DMS153 (cell line): Measurements from ENCODE around the gene ZKSCAN7.
"Not testable (repeated sequence)": the region's sequence is repeated elsewhere in the genome, so short reads cannot be mapped to it uniquely, and the experiment has no call there.

Source experiments
- DNase-seq: peaks from one replicate; lab custom pipeline; 2025; lab: John Stamatoyannopoulos, UW

The ZKSCAN7 gene

DNA sequence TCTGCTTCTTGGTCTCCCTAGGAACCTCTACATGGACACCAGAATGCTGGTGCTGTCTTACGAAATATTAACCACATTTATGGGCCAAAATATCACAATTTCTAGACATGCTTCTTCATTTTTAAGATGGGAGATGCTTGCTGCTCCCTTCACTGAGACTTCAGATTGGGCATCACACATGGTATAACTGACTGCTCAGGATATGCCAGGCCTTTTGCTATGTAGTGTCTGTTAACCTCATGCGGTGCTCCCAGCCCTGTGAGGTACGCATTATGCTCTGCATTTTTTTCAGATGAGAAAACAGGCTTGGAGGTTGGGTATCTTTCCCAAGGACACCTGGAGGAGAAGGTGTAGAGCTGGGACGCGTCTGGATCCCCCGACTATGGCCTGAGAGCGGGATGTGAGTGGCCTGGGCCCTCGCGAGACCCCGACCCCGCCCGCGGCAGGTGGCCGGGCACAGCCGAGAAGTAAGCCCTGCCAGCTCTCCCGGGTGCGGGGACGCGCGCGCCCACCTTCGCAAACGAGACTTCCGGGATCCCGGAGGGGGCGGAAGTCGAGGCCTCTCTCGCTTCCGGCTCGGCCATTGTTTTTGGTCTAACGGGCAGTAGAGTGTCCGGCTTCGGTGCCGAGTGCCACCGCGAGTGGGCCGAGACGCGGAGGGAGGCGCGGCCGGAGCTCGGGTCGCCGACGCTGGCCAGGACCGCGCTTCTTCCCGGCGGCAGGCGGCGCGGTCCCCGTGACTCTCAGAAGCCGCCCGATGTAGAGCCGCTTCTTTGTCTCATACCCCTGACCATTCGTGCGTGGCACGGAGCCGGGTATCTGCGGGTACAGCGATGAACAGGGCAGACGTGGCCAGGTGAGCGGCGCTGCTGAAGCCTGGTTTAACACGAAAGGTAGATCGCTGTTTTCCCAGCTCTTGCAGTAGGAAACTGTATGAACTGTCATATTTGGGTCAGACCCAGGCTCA is at the start of gene ZKSCAN7:
Gene ZKSCAN7, plus strand, starts transcription at position 568 of the 967 bp plus-strand sequence. CDS start 1,855 bp downstream, outside the sequence.
- peak; percentile 4 for DNase-seq

DNA sequence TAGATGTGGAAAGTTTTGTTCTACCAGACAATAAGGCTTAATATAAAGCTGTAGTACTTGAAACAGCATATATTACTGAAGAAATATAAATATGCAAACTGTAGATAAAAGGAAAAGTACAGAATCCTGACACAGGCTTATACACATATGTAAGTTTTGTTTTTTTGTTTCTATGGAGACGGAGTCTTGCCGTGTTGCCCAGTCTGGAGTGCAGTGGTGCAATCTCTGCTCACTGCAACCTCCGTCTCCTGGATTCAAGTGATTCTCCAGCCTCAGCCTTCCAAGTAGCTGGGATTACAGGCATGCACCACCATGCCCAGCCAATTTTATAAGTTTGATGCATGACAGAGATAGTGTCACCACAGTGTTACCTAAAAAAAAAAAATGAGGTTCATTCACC is 48.4 kb upstream of the ZKSCAN7 start:
- DNase-seq = no peak

DNA sequence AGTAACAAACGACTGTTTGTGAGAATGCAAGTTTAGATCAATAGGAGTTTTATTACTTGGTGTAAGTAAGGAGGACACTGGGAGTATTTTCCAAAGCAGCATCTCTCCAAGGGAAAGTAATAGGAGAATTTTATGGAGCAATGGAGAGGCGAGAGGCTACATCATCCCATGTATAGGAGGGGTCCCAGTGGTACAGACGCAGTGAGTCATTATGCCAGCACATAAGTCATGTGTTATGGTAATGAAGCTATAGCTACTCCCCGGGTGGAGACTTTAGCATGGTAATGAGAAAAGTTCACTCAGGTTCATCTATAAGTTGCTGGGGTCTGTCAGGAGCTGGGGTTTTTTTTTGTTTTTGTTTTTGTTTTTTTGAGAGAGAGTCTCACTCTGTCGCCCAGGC is 48.0 kb upstream of the ZKSCAN7 start:
- no peak for DNase-seq

DNA sequence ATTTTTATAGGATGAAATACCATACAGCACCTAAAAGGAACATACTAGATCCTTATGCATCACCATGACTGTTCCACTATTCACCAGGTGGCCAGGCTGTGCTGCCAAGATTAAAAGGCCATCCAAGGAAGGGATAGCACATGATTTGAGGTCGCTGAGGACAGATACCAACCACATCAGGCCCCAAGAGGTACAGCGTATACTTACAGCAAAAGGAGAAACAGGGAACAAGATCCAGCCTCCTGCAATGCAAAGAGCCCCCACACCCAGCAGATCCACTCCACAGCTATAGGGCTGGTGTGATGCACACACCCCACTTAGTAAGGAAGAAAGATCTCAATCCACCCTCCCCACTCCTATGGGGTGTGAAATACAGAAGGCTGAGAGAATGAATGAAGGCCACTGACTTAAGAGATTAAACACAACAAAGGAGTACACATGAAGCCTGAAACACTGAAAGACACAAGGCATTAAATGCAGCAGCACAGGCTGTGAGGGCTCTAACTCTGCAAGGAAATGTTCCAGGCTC is 45.5 kb upstream of the ZKSCAN7 start:
- DNase-seq = no peak

DNA sequence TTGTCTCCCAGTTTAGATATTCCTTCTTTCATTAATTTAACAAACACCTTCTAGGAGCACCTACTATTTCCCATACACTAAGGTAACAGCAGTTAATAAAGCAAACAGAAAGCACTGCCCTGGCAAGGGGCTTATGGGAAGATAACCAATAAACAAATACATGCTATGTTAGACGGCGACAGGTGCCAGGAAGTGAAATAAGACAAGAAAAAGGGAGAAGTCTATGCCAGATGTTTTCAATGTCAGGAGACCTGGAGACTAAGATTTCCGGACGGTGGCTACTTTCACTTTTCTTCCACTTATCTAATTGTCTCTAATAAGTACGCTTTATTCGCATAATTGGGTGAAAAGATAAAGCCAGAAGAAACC is 45.0 kb upstream of the ZKSCAN7 start:
- no peak for DNase-seq

DNA sequence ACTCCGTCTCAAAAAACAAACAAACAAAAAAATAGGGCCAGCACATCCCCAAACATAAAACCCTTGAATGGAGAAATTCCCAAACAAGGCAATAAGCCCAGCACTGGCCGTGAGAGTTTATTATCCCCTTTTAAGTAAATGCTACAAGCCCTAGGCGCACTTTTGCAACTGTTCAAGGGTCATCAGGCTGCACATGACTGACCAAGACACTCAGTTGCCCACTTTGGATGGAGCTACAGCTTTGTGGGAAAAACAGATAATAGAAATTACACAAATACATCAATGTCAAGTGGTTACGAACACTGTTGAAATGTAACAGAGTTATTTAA is 43.8 kb upstream of the ZKSCAN7 start:
- no peak for DNase-seq

DNA sequence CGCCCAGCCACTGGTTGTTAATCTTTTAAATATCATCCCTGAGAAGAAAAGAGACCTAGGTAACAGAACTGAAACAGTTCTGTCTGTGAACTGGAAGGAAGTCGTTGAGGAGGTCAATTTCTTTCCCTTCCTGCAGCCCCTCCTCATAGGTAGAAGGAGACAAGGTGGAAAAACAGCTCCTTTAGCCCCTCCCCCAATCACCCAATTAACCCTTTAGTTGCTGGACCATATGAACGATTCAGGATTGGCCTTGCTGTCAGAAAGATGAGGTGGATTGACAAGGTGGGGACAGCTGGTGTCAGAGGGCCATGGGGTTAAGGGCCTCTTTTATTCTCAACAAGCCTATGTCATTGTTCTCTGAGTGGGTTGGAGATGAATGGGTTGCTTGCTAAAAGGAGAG is 41.5 kb upstream of the ZKSCAN7 start:
- DNase-seq = no peak

DNA sequence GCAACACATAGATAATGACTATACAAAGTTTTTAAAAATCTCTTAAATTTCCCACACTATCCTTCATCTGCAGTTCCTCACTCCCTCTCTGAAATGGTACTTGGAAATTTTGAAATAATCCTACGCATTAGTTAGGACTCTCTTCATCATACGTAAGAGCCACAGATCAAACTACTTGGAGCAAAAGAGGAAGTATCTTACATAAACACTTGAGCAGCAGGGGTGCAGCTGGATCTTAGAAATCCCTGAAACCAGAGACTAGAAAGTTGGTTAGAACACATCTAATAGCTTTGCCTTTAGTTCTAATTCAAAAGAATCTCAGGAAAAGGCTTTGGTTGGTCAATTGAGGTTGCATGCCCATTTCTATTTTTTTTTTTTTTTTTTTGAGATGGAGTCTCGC is 38.8 kb upstream of the ZKSCAN7 start:
- DNase-seq = no peak

DNA sequence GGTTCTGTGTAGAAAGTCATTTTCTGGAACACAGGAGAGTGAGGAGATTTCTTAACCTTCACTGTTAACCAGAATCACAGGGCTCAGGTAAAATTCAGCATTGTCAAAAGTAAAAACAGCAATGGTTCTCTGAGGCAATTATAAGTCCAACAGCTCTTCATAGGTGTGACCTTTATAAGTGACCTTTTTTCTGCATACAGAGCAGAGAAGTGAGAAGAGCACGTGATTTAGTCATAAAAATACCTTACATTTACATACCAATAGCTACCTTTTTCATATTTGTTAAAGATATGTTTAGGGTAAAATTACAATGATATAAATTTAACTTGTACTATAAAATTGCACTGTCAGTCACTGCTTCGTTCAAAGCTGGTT is 36.2 kb upstream of the ZKSCAN7 start:
- DNase-seq = no peak

DNA sequence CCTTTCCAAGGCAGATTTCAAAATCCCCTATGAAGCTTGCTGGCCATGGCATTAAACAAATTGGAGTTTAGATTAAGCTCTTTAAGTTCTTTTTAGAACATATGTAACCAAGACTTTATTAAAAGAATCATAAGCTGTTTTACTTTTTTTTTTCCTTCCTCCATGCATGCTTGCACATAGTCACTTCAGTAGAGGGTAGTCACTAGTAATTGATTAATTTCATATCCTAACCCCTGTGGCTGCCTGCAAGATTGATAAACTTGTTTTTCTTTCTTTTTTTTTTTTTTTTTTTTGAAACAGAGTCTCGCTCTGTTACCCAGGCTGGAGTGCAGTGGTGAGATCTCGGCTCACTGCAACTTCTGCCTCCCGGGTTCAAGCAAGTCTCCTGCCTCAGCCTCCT is 33.3 kb upstream of the ZKSCAN7 start:
- DNase-seq = no peak

DNA sequence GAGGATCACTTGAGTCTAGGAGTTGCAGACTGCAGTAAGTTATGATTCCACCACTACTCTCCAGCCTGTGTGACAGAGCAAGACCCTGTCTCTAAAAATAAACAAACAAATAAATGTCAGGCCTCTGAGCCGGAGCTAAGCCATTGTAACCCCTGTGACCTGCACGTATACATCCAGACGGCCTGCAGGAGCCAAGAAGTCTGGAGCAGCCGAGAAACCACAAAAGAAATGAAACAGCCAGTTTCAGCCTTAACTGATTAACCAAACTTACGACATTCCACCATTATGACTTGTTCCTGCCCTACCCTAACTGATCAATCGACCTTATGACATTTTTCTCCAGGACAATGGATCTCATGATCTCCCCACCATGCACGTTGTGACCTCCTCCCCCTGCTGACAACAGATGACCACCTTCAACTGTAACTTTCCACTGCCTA is 32.5 kb upstream of the ZKSCAN7 start:
- no peak for DNase-seq

DNA sequence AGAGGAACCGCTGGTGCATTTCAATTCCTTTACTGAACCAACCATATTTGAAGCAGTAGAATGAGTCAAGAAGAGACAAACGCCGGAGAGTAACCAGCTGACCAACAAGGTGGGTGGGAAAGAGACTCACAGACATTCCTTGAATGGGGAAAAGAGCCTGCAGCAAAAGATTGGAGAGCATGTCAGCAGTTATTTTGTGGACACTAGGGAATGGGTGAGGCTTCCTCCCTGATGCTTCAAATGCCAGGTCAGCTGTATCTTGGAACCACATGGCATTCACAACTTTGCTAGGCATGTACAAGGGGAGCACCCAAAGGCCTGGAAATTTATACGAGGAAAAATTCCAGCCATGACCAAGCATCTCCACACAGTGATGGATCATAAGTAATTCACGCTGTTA is 29.9 kb upstream of the ZKSCAN7 start:
- no peak for DNase-seq

DNA sequence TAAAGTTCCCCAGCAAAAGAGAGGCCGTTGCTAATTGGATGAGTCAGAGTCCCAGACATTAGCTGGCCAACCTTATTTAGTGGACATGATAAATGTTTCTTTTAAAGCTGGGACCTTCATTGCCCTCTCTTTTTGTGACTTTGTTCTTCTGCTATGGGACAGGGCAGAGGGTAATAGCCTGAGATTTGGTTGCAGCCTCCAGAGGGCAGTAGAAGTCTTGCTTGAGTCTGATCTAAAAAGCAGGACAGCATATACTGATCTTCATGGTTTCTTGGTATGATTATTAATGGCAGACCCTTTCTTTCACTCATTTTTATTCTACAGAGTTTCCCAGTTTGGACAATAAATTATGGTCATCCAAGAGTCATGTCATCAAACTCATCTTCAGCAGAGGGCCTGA is 25.1 kb upstream of the ZKSCAN7 start:
- no peak for DNase-seq

DNA sequence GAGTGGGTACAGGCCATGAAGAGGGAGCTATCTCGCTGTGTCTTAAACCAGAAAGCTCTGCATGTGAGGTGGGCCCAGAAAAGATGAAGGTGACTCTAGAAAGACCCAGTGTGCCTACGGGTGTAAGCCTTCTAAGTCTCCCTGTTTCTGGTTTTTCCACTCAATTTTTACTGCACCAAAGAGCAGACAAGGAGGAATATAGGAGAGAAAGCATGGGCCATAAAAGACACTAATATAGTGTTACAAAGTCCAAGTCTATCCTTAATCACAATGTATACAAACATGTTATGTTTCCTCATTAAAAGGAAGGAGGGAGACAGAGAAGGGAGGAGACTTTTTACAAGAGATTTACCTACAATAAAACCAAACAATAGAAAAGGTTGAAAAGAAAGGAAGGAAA is 24.1 kb upstream of the ZKSCAN7 start:
- no peak for DNase-seq

DNA sequence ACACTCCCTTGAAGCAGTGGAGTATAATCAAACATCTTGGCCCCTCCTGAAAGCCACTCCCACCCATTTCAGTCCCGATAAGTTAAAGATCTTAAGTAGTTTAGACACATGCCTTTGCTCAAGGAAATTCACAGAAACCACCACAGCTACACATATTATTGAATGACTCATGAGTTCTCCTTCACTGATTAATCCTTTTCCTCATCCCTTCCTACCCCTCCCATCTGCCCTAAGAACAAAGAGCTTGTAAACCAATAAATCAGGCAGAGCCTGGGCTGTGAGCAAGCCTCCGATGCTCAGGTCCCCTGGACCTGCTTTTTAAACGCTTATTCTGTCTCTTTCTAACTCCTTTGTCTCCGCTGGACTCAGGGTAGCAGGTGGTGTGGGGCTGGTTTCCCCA is 20.3 kb upstream of the ZKSCAN7 start:
- not testable (repeated sequence) for DNase-seq

DNA sequence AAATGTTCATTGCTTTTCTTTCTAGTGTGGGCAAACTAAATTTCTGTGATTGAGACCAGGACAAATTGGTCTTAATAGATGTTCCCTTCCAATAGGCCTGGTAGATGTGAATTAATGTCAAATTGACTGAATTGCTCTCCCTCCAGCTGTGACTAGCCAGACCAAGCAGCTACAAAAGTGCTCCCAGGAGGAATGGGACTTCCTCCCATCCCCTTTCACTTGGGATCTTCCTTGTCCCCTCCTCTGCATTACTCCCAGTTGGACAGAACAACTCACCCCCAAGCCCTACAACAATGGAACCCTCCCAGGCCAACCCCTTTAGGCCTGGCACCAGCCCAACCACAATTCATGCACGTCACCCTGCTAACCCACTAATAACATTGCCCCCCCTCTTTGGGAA is 19.6 kb upstream of the ZKSCAN7 start:
- no peak for DNase-seq

DNA sequence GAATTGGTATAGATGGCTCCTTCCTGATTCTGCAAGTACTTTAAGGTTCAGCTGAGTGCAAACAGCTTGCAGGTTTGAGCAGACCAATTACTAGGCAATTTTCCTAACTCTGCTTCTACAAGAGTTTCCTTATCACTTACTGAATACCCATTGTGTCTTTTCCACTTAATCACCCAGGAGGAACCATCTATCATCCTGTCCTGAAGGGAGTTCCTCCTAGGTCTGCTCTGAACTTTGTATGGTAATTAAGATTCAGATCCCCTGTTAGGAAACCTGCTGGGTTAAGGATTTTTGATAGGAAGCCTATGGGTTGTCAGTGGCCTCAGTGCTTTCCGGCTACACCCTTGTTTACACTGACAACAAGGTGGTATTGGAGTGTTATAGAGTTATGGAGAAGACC is 10.2 kb upstream of the ZKSCAN7 start:
- not testable (repeated sequence) for DNase-seq

DNA sequence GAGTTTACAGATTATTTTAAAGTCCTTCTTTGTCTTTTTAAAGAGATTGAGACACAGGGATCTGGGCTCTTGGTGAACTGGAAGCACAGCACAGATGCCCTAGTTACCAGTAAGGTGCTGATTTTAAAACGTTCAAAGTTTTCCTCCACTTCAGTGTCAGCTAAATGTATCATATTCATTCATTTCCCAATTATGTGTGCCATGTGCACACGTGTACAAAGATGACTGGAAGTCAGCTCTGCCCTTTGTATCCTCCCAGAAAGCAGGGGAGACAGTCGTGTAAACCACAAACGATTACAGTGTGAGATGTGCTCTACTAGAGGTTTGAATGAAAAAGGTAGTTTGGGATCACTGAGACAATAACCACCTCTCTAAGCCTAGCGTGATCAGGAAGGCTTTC is 730 bp downstream of the ZKSCAN7 start:
- no peak for DNase-seq

DNA sequence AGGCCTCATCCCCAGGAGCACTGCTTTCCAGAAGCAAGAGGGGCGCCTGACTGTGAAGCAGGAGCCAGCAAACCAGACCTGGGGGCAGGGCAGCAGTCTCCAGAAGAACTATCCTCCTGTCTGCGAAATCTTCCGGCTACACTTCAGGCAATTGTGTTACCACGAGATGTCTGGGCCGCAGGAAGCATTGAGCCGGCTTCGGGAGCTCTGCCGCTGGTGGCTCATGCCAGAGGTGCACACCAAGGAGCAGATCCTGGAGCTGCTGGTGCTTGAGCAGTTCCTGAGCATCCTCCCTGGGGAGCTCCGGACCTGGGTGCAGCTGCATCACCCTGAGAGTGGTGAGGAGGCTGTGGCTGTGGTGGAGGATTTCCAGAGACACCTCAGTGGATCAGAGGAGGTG is 2.1 kb downstream of the ZKSCAN7 start:
- DNase-seq = no peak

DNA sequence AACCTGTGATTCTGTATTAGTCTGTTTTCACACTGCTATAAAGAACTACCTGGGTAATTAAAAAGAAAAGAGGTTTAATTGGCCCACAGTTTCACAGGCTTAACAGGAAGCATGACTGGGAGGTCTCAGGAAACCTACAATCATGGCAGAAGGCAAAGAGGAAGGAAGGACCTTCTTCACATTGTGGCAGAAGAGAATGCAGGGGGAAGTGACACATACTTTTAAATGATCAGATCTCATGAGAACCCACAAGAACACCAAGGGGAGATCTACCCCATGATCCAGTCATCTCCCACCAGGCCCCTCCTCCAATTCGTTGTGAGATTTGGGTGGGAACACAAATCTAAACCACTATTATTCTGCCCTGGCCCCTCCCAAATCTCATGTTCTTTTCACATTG is 6.1 kb downstream of the ZKSCAN7 start:
- DNase-seq = no peak

DNA sequence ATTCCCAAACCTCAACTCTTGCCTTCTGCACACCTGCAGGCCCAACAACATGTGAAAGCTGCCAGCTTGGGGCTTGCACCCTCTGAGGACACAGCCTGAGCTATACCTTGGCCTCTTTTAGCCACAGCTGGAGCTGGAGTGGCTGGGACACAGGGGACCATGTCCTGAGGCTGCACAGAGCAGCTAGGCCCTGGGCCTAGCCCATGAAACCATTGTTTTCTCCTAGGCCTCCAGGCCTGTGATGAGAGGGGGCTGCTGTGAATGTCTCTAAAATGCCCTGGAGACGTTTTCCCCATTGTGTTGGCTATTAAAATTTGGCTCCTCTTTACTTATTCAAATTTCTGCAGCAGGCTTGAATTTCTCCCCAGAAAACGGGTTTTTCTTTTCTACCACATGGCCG is 7.2 kb downstream of the ZKSCAN7 start:
- DNase-seq = no peak

DNA sequence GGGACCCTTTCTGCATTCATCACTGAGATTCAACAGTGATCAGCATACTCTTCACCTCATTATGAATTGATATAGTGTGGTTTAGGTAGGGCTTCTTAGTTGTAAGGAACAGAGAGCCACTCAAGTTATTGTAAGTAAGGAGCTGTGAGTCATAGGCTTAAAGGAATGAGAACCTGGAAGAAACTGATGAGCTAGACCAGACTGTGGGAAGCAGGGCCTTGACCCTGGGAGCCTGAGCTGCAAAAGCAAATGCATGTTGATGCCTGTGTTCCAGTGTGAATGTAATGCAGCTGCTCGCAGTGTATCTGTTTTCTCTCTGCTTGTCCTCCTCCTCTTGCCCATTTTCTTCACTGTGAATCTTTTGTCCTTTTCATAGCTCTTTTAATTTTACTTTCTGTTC is 13.6 kb downstream of the ZKSCAN7 start:
- no peak for DNase-seq

DNA sequence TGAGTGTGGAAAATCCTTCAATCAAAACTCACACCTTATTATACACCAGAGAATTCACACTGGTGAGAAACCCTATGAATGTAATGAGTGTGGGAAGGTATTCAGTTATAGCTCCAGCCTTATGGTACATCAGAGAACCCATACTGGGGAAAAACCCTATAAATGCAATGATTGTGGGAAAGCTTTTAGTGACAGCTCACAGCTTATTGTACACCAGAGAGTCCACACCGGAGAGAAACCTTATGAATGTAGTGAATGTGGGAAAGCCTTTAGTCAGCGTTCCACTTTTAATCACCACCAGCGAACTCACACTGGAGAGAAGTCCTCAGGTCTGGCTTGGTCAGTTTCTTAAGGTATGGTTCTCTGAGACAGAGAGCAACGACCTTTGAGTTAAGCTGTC is 16.0 kb downstream of the ZKSCAN7 start:
- no peak for DNase-seq

DNA sequence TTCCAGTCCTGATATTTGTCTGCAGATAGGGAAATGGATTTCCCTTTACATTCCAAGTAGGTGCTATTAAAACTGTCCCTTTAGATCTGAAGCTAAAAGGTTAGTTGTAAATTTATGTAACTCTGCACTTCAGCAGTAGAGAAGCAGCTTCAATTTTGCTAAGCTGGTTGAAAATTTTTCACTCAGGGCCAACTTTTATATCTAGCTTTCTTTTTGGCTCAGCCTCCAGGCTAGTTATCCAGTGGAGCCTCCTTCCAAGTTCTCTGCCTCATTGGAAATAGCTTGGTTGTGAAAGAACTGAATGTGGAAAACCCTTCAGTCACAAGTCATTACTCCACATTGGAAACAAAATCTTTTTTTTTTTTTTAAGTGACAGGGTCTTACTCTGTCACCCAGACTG is 21.6 kb downstream of the ZKSCAN7 start:
- DNase-seq = no peak
